OCI-LY7 (cell line): ENCODE data around the gene MACROD2. TPM values are rescaled to one million over a fixed set of nuclear protein-coding genes. Genes with fewer than 3 reads are reported as not detected.

Experiments
- BruUV-seq: library from RNA; stranded (reverse); fragments of 400-500 nt; replicated peaks from 2 replicates; lab custom pipeline; 2021; lab: Mats Ljungman, UMichigan
- CTCF ChIA-PET: fragments of 300-600 bp; sonication (Branson Sonifier 250); formaldehyde crosslinking; loops from one replicate; lab custom pipeline; 2022; ENCODE audit warnings: antibody characterized with exemption; ENCODE audit not compliant: unreplicated experiment; lab: Charles Lee
- POLR2A ChIA-PET: fragments of 300-600 bp; sonication (Branson Sonifier 250); formaldehyde crosslinking; loops from one replicate; lab custom pipeline; 2022; ENCODE audit warnings: antibody characterized with exemption; lab: Charles Lee
- DNase-seq: peaks from one replicate; pipeline ENCODE4 v3.0.0-alpha.2; 2015; ENCODE audit warnings: low spot score
- H2AFZ ChIP-seq: fragments of 200-600 bp; sonication (generic), shearing (Covaris generic); 2 replicates; pipeline ENCODE4 v1.6.1; 2014; ENCODE audit warnings: mild to moderate bottlenecking, antibody characterized with exemption, low read length, moderate library complexity
- H3K27ac ChIP-seq: fragments of 200-600 bp; sonication (generic); 2 replicates; pipeline ENCODE4 v1.5.1; 2014; ENCODE audit warnings: mixed run types, low read depth, mild to moderate bottlenecking, moderate library complexity, low read length, inconsistent platforms; ENCODE audit not compliant: poor library complexity, severe bottlenecking
- H3K36me3 ChIP-seq: fragments of 200-600 bp; sonication (generic); 2 replicates; pipeline ENCODE4 v1.6.1; 2014; ENCODE audit warnings: mild to moderate bottlenecking, antibody characterized with exemption, low read length, moderate library complexity, mixed read lengths; ENCODE audit not compliant: insufficient read depth
- H3K4me1 ChIP-seq: fragments of 200-600 bp; sonication (generic); 2 replicates; pipeline ENCODE4 v1.5.1; 2014; ENCODE audit warnings: mild to moderate bottlenecking, low read length; ENCODE audit not compliant: insufficient read depth, poor library complexity, severe bottlenecking
- H3K4me2 ChIP-seq: fragments of 200-600 bp; sonication (generic); 2 replicates; pipeline ENCODE4 v1.6.1; 2014; ENCODE audit warnings: mild to moderate bottlenecking, low read length
- H3K4me3 ChIP-seq: fragments of 200-600 bp; sonication (generic); 2 replicates; pipeline ENCODE4 v1.5.1; 2014; ENCODE audit warnings: mild to moderate bottlenecking, low read depth, low read length; ENCODE audit not compliant: poor library complexity, severe bottlenecking
- H3K79me2 ChIP-seq: fragments of 200-600 bp; sonication (generic); 2 replicates; pipeline ENCODE4 v1.6.1; 2016; ENCODE audit warnings: low read depth, mild to moderate bottlenecking, low read length, moderate library complexity, mixed read lengths; ENCODE audit not compliant: insufficient read depth
- H3K9me2 ChIP-seq: fragments of 200-600 bp; sonication (generic); 2 replicates; pipeline ENCODE4 v1.6.1; 2016; ENCODE audit warnings: mild to moderate bottlenecking, low read length, mixed read lengths; ENCODE audit not compliant: insufficient read depth
- H3K9me3 ChIP-seq: fragments of 200-600 bp; sonication (generic); 2 replicates; pipeline ENCODE4 v1.6.1; 2014; ENCODE audit warnings: mild to moderate bottlenecking, mixed run types, low read length, mixed read lengths
- H4K20me1 ChIP-seq: fragments of 200-600 bp; sonication (generic); 2 replicates; pipeline ENCODE4 v1.6.1; 2014; ENCODE audit warnings: mild to moderate bottlenecking, antibody characterized with exemption, low read length, moderate library complexity, mixed read lengths; ENCODE audit not compliant: insufficient read depth
- EZH2phosphoT487 ChIP-seq: fragments of 200-600 bp; sonication (generic); IDR thresholded peaks from 2 replicates; pipeline ENCODE4 v1.6.1; 2018; ENCODE audit warnings: low read depth, borderline replicate concordance, mild to moderate bottlenecking, mixed run types, antibody characterized with exemption, low read length, moderate library complexity, mixed read lengths
- intact Hi-C: fragments of 100-400 bp; cut with micrococcal nuclease; formaldehyde crosslinking; loops from one replicate; pipeline ENCODE4 v1.10.0; 2022; ENCODE audit not compliant: unreplicated experiment
- total RNA-seq, 2 experiments: library from RNA; depleted of rRNA in 1 of 2; stranded (reverse); fragments of >200 nt in 1 of 2; shearing (Covaris generic) in 1 of 2; gene quantifications; 2 replicates each; pipeline ENCODE4 v1.2.3, GENCODE V29; 2014 to 2022
- TF ChIP-seq, protein P1 (sequence below): fragments of 200-600 bp; sonication (generic); conservative IDR thresholded peaks from 2 replicates; pipeline ENCODE4 v1.5.1; 2014; ENCODE audit warnings: mild to moderate bottlenecking, antibody characterized with exemption, low read length, moderate library complexity, mixed read lengths

MACROD2 gene
- total RNA-seq, 2 experiments from 2014 or later, result 0.09 to 4.5 TPM

DNA sequence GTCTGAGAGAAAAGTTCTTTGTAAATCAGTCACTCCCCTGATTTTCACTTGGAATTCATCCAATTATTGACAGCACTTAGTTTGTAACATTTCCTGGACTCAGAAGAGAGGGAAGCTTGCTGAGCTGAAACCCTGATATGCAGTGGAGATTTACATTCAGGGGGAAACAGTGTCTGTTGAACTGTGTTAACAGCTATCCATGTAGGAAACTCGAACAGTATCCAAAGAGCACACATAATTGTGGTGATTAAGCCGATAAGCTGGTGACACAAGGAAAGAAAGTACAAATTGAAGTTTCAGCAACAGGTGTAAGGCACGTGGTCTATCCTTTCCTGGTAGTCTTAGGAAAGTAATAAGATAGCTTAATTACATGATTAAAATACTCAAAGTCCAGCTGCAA lies 420.2 kb downstream of the MACROD2 start:
- no peaks in the 10 kb centered on the region for H3K4me1 ChIP-seq
- no peak for DNase-seq
- no peaks in the 10 kb centered on the region for H3K9me3 ChIP-seq
- H3K9me2 ChIP-seq, result no peaks in the 10 kb centered on the region
- H3K4me3 ChIP-seq, result no peak overlapping the region
- intact Hi-C loops, result no loop called here
- TF ChIP-seq, protein P1, sequence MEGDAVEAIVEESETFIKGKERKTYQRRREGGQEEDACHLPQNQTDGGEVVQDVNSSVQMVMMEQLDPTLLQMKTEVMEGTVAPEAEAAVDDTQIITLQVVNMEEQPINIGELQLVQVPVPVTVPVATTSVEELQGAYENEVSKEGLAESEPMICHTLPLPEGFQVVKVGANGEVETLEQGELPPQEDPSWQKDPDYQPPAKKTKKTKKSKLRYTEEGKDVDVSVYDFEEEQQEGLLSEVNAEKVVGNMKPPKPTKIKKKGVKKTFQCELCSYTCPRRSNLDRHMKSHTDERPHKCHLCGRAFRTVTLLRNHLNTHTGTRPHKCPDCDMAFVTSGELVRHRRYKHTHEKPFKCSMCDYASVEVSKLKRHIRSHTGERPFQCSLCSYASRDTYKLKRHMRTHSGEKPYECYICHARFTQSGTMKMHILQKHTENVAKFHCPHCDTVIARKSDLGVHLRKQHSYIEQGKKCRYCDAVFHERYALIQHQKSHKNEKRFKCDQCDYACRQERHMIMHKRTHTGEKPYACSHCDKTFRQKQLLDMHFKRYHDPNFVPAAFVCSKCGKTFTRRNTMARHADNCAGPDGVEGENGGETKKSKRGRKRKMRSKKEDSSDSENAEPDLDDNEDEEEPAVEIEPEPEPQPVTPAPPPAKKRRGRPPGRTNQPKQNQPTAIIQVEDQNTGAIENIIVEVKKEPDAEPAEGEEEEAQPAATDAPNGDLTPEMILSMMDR, result no peak
- TF ChIP-seq EZH2phosphoT487, result no peak
- H4K20me1 ChIP-seq, result no peaks in the 10 kb centered on the region
- no peaks in the 10 kb centered on the region for H3K79me2 ChIP-seq
- BruUV-seq, result no TSS peak
- POLR2A ChIA-PET, result interaction anchor here (1.3 kb wide), 1 partner anchor 24 kb away, joined by 3 read pairs; no protein-coding TSS in a partner anchor
- CTCF ChIA-PET, result no interaction called here
- H3K36me3 ChIP-seq, result no peaks in the 10 kb centered on the region
- no peak overlapping the region for H3K27ac ChIP-seq
- H3K4me2 ChIP-seq, result no peak overlapping the region
- H2AFZ ChIP-seq, result no peak overlapping the region

DNA sequence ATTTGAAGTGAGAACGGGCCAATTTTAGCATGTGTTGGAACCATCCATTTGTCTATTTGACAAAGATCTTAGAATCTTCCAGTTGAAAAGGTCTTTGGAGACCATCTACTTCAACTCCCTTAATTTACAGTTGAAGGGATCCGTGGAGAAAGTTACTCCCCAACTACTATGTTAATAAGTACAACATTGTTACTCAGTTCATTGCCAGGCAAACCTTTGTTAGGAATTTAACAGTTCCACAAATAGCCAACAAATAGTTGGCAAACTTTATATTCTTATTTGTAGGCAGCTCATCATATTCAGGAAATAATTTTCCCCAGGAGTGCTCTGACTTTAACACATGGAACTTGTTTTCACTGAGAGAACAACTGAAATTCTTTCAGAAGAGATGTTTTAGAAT lies 423.1 kb downstream of the MACROD2 start:
- no TSS peak for BruUV-seq
- no peaks in the 10 kb centered on the region for H3K79me2 ChIP-seq
- intact Hi-C loops, result no loop called here
- no peak overlapping the region for H3K4me2 ChIP-seq
- H3K4me3 ChIP-seq, result no peak overlapping the region
- no peaks in the 10 kb centered on the region for H3K4me1 ChIP-seq
- CTCF ChIA-PET, result no interaction called here
- no peak overlapping the region for H2AFZ ChIP-seq
- H4K20me1 ChIP-seq, result no peaks in the 10 kb centered on the region
- POLR2A ChIA-PET, result no interaction called here
- H3K27ac ChIP-seq, result no peak overlapping the region
- H3K9me3 ChIP-seq, result no peaks in the 10 kb centered on the region
- no peaks in the 10 kb centered on the region for H3K36me3 ChIP-seq
- TF ChIP-seq, protein P1, result no peak
- TF ChIP-seq EZH2phosphoT487, result no peak
- H3K9me2 ChIP-seq, result no peaks in the 10 kb centered on the region
- no peak for DNase-seq

DNA sequence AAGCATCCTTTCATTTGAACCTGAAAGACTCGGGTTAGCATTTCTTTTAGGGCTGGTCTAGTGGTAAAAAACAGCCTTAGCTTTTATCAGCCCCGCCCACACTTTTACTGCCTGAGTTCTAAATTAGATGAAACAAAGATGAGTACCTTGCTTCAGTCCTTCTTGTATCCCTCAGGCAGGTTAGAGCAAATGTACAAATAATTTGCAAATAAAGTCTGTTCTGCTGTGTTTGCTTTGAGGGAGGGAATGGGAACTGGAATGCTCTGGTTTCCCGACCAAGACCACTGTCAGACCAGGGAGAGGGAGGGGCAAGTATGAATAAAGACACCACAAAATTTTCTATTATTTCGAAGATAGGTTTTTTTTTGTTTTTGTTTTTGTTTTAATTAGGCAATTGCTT lies 427.6 kb downstream of the MACROD2 start:
- intact Hi-C loops, result no loop called here
- POLR2A ChIA-PET, result interaction anchor here (0.7 kb wide), 1 partner anchor 122 kb away, joined by 4 read pairs; no protein-coding TSS in a partner anchor

More for the DNA sequence above, 427.6 kb downstream of the MACROD2 start:
- Histone ChIP-seq H3K9me2 (no peaks in the 10 kb centered on the region), H3K4me3 (no peak overlapping the region), H3K9me3 (no peaks in the 10 kb centered on the region), H2AFZ (no peak overlapping the region), H3K4me1 (no peaks in the 10 kb centered on the region), H3K27ac (no peak overlapping the region), H3K36me3 (no peaks in the 10 kb centered on the region), H3K79me2 (no peaks in the 10 kb centered on the region), H4K20me1 (no peaks in the 10 kb centered on the region), H3K4me2 (no peak overlapping the region)
- no peak for TF ChIP-seq EZH2phosphoT487
- TF ChIP-seq, protein P1, result no peak
- CTCF ChIA-PET, result no interaction called here
- no peak for DNase-seq
- BruUV-seq, result no TSS peak
